GM23338 (cell line): ENCODE results near the gene ZNF148. TPM values are rescaled to one million over a fixed set of nuclear protein-coding genes. Genes with fewer than 3 reads are reported as not detected.

Source experiments
- CREB1 ChIP-seq: fragments of 250-450 bp; sonication (Bioruptor Pico); IDR thresholded peaks from 2 replicates; pipeline ENCODE4 v1.5.0; 2020; ENCODE audit warnings: low read depth, mild to moderate bottlenecking, moderate library complexity
- CTCF ChIP-seq, 2 experiments: fragments of 200-600 bp in 1 of 2; sonication (generic) in 1 of 2; conservative IDR thresholded peaks; 2 replicates each; pipeline versions ENCODE4 v1.5.1 to v1.6.1; 2016 to 2017; ENCODE audit warnings: antibody characterized with exemption in 2 of 2, low read depth in 2 of 2, mild to moderate bottlenecking in 2 of 2, moderate library complexity in 1 of 2
- ETS1 ChIP-seq: IDR thresholded peaks from 2 replicates; pipeline ENCODE4 v1.6.1; 2016; ENCODE audit warnings: antibody characterized with exemption
- POLR2AphosphoS5 ChIP-seq: IDR thresholded peaks from 2 replicates; pipeline ENCODE4 v1.6.1; 2016; ENCODE audit warnings: antibody characterized with exemption, low read depth
- REST ChIP-seq: IDR thresholded peaks from one replicate; pipeline ENCODE4 v1.6.1; 2018; ENCODE audit warnings: antibody characterized with exemption; ENCODE audit not compliant: unreplicated experiment
- STAT1 ChIP-seq: IDR thresholded peaks from one replicate; pipeline ENCODE4 v1.6.1; 2016; ENCODE audit warnings: antibody characterized with exemption; ENCODE audit not compliant: unreplicated experiment
- ZNF331 ChIP-seq: fragments of 250-450 bp; sonication (Bioruptor Pico); IDR thresholded peaks from 2 replicates; pipeline ENCODE4 v1.5.0; 2020; ENCODE audit warnings: low read depth, mild to moderate bottlenecking, moderate library complexity
- ZNF462 ChIP-seq: fragments of 250-450 bp; sonication (Bioruptor Pico); IDR thresholded peaks from 2 replicates; pipeline ENCODE4 v1.5.0; 2020; ENCODE audit warnings: mild to moderate bottlenecking, moderate library complexity
- polyA plus RNA-seq: library from polyadenylated mRNA; unstranded; fragments of >200 nt; fragmentation: Nextera tagmentation; extraction: Ambion mirVana; gene quantifications from 2 replicates; pipeline ENCODE4 v1.2.1, GENCODE V29; 2016
- total RNA-seq: library from RNA; depleted of rRNA; stranded (reverse); fragments of >200 nt; shearing (Covaris generic); gene quantifications from 2 replicates; pipeline ENCODE4 v1.2.3, GENCODE V29; 2014

The ZNF148 gene
- total and polyA plus RNA-seq, 2 experiments from 2014 or later, result 13.9 to 16.9 TPM

GRCh38 chr3:125326957-125327356 is 48.2 kb downstream of the ZNF148 start (continued):
- no peak for TF ChIP-seq ZNF462
- no peak for TF ChIP-seq CTCF (conservative IDR thresholded peaks at IDR 0.05; ENCODE audit: low read depth in 2 of 2)
- no peak for TF ChIP-seq STAT1
- TF ChIP-seq REST, result no peak
- no peak for TF ChIP-seq CREB1 (CRISPR knock-in tag)
- TF ChIP-seq ETS1, result no peak
- no peak for TF ChIP-seq POLR2AphosphoS5
- TF ChIP-seq ZNF331 (CRISPR knock-in tag), result no peak
